Epithelial cell of esophagus (primary cell): Measurements from ENCODE around the gene NTN5.
"Not testable (repeated sequence)": the region's sequence is repeated elsewhere in the genome, so short reads cannot be mapped to it uniquely, and the experiment has no call there.

Experiments
- DNase-seq: peaks from one replicate; pipeline ENCODE4 v3.0.0; 2010; ENCODE audit warnings: low read depth
- H3K4me3 ChIP-seq: 2 replicates; pipeline ENCODE4 v1.5.1; 2011; ENCODE audit warnings: mild to moderate bottlenecking, low read length, control low read depth
- CTCF ChIP-seq: IDR thresholded peaks from 2 replicates; pipeline ENCODE4 v1.5.1; 2011; ENCODE audit warnings: low read depth, mild to moderate bottlenecking, low read length, control low read depth, inconsistent platforms; ENCODE audit not compliant: insufficient read depth; ENCODE audit errors: missing control alignments

The NTN5 gene

GRCh38 chr19:48672994-48673393, at the start of gene NTN5:
NTN5 (minus strand) TSS chr19:48673017; CDS start chr19:48670986, 2,031 bp downstream.
- no peak for DNase-seq
- TF ChIP-seq CTCF, result no peak
- no peak within 1 kb of the TSS for H3K4me3 ChIP-seq

GRCh38 chr19:48722196-48722708, 49.4 kb upstream of the NTN5 start:
- DNase-seq, result no peak
- no peak overlapping the region for H3K4me3 ChIP-seq
- TF ChIP-seq CTCF, result no peak

GRCh38 chr19:48720613-48721296, 47.9 kb upstream of the NTN5 start:
- no peak for TF ChIP-seq CTCF
- DNase-seq, result peak; percentile 100
- H3K4me3 ChIP-seq, result peak overlapping the region; percentile 74

GRCh38 chr19:48720251-48720612, 47.4 kb upstream of the NTN5 start:
- DNase-seq, result no peak
- H3K4me3 ChIP-seq, result peak overlapping the region; percentile 74
- TF ChIP-seq CTCF, result no peak

GRCh38 chr19:48719263-48720171, 46.7 kb upstream of the NTN5 start, which contains the start of gene MAMSTR:
MAMSTR (minus strand) TSS chr19:48719725; CDS start chr19:48719031, 694 bp downstream.
- H3K4me3 ChIP-seq, result peak within 1 kb of the TSS; percentile 74
- DNase-seq, result no peak
- no peak for TF ChIP-seq CTCF

- H3K4me3 ChIP-seq, result no peak overlapping the region
- DNase-seq, result no peak
- TF ChIP-seq CTCF, result no peak
Measured at GRCh38 chr19:48718711-48719231, 46.0 kb upstream of the NTN5 start.

GRCh38 chr19:48718106-48718505, 45.3 kb upstream of the NTN5 start:
- not testable (repeated sequence) for H3K4me3 ChIP-seq, DNase-seq
